Hepatic stellate cell (primary cell): ENCODE data around the gene TRAP1.
A peak's percentile ranks its signal among the peaks of the same experiment; 100 is the strongest.

Experiments used
- DNase-seq: peaks from one replicate; pipeline ENCODE4 v3.0.0; 2011; ENCODE audit warnings: low spot score

The TRAP1 gene

GRCh38 chr16:3717235-3718018 lies at the start of gene TRAP1:
Gene TRAP1 (minus strand): TSS chr16:3717524. CDS start chr16:3717508, 16 bp downstream.
- peak; percentile 94 for DNase-seq

- no peak for DNase-seq
Measured at GRCh38 chr16:3766177-3766576, 48.9 kb upstream of the TRAP1 start.

DNA sequence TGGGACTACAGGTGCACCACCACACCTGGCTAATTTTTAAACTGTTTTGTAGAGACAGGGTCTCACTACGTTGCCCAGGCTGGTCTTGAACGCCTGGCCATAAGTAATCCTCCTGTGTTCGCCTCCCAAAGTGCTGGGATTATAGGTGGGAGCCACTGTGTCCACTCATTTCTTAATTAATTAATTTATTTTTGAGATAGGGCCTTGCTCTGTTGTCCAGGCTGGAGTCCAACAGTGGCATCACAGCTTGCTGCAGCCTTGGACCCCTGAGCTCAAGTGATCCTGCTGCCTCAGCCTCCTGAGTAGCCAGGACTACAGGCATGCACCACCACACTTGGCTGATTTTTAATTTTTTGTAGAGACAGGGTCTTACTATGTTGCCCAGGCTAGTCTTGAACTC lies 47.1 kb upstream of the TRAP1 start:
- DNase-seq: no peak

GRCh38 chr16:3762107-3762750 lies 44.9 kb upstream of the TRAP1 start:
- DNase-seq: no peak

GRCh38 chr16:3761375-3762106 lies 44.2 kb upstream of the TRAP1 start:
- DNase-seq: no peak

- DNase-seq: no peak
Measured at GRCh38 chr16:3760518-3760917, 43.2 kb upstream of the TRAP1 start.

DNA sequence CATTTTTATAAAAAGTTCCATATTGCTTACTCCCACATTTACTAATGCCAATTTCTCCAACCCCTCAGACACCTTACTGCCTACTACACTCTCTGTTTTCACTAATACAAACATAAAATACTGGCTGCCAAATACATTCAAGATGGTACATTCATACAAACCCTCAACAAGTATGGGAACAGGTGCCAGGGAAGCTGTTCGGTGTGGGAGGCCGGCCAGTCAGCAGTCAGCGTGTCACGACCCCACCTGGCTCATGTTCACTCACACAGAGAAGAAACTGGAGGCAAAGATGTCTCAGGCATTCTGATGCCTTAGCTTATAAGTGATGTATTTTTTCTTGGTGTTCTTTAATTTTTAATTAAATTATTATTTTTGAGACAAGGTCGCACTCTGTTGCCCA lies 42.4 kb upstream of the TRAP1 start:
- DNase-seq: no peak

GRCh38 chr16:3756113-3756512 lies 38.8 kb upstream of the TRAP1 start:
- DNase-seq: no peak

DNA sequence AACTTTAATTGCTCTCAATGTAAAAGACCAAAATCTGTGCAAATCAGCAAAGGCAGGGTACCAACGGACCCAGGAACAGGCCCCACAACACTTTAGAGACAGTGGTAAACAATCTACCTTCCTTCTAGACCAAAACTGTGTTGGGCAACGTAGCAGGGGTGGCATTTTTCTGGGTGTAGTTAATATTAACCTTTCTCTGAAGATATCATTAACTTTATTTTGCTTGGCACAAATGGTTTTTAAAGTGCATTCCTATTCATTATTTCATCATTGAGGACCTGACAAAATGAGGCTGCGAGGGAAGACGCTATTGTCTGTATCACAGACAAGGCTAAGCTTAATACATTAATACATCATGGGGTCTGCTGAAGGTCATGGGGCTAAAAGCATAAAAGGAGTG lies 37.9 kb upstream of the TRAP1 start:
- DNase-seq: no peak

DNA sequence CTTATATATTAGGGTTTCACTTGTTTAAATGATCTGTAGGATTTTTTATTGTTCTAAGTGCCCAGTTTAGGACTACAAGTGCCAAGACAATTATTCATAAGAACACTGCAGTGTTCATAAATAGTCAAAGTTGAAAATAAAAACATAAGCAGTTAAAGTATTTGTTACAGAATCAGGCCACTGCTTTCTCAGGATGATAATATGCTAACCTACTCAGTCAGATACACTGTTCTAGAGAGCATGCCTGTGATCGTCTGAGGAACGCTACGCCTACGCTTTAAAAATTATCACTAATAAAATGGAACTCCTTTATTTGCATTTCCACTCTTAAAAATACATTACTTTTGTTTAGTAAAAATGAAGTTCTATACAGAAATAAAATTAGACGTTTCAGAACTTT lies 37.4 kb upstream of the TRAP1 start:
- DNase-seq: no peak

DNA sequence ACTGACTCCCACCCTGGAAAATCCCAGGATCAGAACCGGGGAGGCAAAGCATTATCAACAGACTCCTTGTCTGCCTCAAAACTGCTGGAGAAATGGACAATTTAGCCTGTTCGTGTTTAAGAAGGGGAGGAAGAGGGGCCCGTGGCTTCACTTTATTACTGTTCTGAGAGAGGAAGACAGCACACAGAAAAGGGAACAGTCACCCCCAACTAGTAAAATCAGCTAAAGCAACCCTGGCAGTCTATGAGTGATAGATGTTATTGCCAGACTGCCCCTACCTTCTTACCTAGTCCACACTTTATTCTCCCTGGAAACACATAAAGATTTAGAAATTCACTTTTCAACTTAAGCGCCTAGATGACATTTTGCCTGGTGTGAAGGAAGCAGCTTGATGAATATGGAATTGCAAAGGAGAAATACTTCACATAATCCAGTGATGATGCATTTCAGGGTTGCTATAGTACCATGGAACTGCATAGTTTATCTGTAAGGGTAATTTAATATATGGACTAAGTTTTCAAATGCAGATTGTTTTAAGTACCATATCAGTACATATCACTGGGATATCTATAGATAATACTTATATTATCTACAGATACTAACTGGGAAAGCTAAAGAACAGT lies 36.9 kb upstream of the TRAP1 start:
- DNase-seq: peak; percentile 34

DNA sequence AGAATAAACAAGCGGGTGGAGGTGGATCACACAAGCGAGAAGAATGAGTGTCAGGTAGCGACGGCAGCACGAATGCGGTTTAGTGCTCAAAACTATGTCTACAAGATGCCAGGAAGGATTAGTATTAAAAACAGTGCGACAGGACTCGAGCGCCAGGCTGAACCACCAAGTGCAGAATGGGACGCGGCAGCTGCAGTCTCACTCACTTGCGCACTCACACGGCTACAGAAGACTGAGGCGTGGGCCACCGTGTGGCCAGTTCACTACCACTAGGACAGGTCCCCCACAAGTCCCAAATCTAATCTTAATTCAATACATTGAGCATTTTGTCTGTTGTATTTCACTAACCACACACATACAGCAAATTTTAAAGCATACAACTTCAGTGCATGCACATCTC lies 35.7 kb upstream of the TRAP1 start:
- DNase-seq: no peak

- no peak for DNase-seq
Measured at GRCh38 chr16:3751878-3752277, 34.6 kb upstream of the TRAP1 start.

- no peak for DNase-seq
Measured at GRCh38 chr16:3748307-3748706, 31.0 kb upstream of the TRAP1 start.

DNA sequence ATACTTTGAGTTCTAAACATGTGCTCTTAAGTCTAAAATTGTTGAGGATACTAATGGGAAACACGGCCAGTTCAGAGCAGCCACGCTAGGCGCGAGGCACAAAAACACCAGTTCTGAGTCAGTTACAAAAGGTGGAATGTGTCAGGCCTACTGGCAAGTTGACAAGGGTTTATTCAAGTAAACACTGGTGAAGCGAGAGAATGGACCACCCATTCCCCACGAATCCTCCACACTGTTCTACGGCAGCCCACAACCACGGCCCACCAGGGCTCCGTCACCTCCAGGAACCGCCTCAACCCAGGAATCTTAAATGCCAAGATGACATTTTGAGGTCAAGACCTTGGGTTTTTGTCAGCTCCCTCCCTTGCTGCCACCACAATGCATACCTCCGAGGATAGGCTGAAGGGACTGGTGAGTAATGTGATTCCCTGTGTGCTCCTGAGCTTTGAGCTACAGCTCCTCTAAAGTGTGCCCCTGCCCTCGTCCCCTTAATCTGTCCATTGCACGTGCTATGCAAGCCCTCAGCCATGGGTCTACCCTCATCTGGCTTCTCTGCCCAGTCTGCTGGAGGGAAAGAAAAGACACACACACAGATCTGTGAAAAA lies 28.5 kb upstream of the TRAP1 start:
- DNase-seq: no peak

- DNase-seq: no peak
Measured at GRCh38 chr16:3744018-3744417, 26.7 kb upstream of the TRAP1 start.

GRCh38 chr16:3740934-3741333 lies 23.6 kb upstream of the TRAP1 start:
- DNase-seq: no peak

- DNase-seq: no peak
Measured at GRCh38 chr16:3740186-3740585, 22.9 kb upstream of the TRAP1 start.

DNA sequence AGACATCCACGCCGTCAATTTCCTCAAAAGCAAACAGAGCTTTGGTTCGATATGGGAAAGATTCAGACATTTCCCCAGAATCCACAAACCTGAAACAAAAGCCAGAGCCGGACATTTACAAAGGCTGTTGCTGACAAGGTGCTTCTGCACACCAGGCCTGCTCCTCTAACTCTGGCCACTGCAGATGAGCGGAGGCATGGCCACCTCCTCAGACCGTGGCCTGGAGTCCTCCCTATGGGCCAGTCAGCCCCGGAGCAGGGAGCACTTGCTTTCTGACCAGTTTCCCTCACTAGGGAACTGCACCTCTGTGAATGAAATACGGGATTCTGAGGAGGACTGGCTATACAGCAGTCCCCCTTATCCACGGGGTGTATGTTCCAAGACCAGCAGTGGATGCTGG lies 22.3 kb upstream of the TRAP1 start:
- no peak for DNase-seq

- DNase-seq: no peak
Measured at GRCh38 chr16:3738541-3738940, 21.2 kb upstream of the TRAP1 start.

DNA sequence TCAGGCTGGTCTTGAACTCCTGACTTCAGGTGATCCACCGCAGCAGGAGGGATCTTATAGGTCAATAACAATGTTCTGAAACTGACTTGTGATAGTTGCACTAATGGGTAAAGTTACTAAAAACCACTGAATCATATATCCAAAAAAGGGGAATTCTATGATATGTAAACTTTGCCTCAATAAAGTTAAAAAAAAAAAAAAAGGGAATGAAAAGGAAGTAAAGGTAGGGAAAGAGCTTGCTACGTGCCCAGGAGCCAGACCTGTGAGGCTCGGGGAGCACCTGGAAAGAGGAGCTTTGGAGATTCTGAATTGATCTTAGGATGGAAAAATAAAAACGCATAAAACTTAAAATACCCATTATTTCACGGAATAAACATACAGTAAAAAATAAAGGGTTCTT lies 20.8 kb upstream of the TRAP1 start:
- no peak for DNase-seq

- no peak for DNase-seq
Measured at GRCh38 chr16:3737181-3737580, 19.9 kb upstream of the TRAP1 start.
